Neutrophil (primary cell): ENCODE measurements around the gene SHFL.

Experiments
- H3K27ac ChIP-seq: fragments of 200-600 bp; sonication (generic); 2 replicates; pipeline ENCODE4 v1.5.1; 2016; ENCODE audit warnings: mild to moderate bottlenecking, moderate library complexity
- H3K27me3 ChIP-seq: fragments of 200-600 bp; sonication (generic); 2 replicates; pipeline ENCODE4 v1.6.0; 2016; ENCODE audit warnings: mild to moderate bottlenecking
- H3K36me3 ChIP-seq: fragments of 200-600 bp; sonication (generic); 2 replicates; pipeline ENCODE4 v1.5.1; 2017
- H3K4me1 ChIP-seq, 2 experiments: fragments of 200-600 bp in 1 of 2; sonication (generic) in 1 of 2; 1 replicate in 1 of 2; 2 replicates in 1 of 2; pipeline versions ENCODE4 v1.5.1 to v1.6.1; 2013 to 2016; ENCODE audit warnings: low read depth in 1 of 2, low read length in 1 of 2, mild to moderate bottlenecking in 1 of 2, moderate library complexity in 1 of 2; ENCODE audit not compliant: control insufficient read depth in 1 of 2, insufficient read depth in 1 of 2
- H3K4me3 ChIP-seq, 2 experiments: fragments of 200-600 bp in 1 of 2; sonication (generic) in 1 of 2; 1 replicate in 1 of 2; 2 replicates in 1 of 2; pipeline ENCODE4 v1.5.1; 2013 to 2016; ENCODE audit warnings: low read depth in 1 of 2, low read length in 1 of 2, mild to moderate bottlenecking in 1 of 2, moderate library complexity in 1 of 2
- H3K9me3 ChIP-seq: fragments of 200-600 bp; sonication (generic); 2 replicates; pipeline ENCODE4 v1.5.1; 2016
- TF ChIP-seq, protein P1 (sequence below): fragments of 200-600 bp; sonication (generic); IDR thresholded peaks from 2 replicates; pipeline ENCODE4 v1.5.1; 2016; ENCODE audit warnings: antibody characterized with exemption

Gene SHFL

GRCh38 chr19:10078329-10078728 is 7.8 kb upstream of the SHFL start:
- H3K4me3 ChIP-seq: no peak overlapping the region
- no peaks in the 10 kb centered on the region for H3K4me1 ChIP-seq
- TF ChIP-seq, protein P1, sequence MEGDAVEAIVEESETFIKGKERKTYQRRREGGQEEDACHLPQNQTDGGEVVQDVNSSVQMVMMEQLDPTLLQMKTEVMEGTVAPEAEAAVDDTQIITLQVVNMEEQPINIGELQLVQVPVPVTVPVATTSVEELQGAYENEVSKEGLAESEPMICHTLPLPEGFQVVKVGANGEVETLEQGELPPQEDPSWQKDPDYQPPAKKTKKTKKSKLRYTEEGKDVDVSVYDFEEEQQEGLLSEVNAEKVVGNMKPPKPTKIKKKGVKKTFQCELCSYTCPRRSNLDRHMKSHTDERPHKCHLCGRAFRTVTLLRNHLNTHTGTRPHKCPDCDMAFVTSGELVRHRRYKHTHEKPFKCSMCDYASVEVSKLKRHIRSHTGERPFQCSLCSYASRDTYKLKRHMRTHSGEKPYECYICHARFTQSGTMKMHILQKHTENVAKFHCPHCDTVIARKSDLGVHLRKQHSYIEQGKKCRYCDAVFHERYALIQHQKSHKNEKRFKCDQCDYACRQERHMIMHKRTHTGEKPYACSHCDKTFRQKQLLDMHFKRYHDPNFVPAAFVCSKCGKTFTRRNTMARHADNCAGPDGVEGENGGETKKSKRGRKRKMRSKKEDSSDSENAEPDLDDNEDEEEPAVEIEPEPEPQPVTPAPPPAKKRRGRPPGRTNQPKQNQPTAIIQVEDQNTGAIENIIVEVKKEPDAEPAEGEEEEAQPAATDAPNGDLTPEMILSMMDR: no peak
- no peaks in the 10 kb centered on the region for H3K9me3 ChIP-seq
- H3K27ac ChIP-seq: no peak overlapping the region
- H3K36me3 ChIP-seq: no peaks in the 10 kb centered on the region
- peaks cover 7% of the 10 kb centered on the region for H3K27me3 ChIP-seq

DNA sequence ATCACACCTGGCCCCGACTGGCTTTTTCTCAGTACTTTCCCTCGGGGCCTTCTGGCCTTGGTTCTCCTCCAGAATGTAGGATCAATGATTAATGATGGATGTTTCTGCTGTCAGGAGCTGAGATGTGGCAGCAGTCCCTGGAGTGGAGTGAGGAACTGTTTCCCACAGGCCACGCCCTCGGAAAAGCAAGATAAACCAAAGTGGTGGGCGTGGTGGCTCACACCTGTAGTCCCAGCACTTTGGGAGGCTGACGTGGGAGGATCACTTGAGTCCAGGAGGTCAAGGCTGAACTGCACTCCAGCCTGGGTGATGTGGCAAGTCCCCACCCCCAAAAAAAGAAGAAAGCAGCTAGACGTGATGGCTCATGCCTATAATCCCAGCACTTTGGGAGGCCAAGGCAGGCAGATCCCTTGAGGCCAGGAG is 7.1 kb upstream of the SHFL start:
- Histone ChIP-seq H3K4me1 (no peaks in the 10 kb centered on the region), H3K27ac (no peak overlapping the region), H3K36me3 (no peaks in the 10 kb centered on the region), H3K9me3 (no peaks in the 10 kb centered on the region), H3K4me3 (no peak overlapping the region), H3K27me3 (peaks cover 11% of the 10 kb centered on the region)
- TF ChIP-seq, protein P1: no peak

- H3K4me1 ChIP-seq: peaks cover 16 to 18% of the 10 kb centered on the region in 2 experiments
- TF ChIP-seq, protein P1: no peak
- H3K9me3 ChIP-seq: no peaks in the 10 kb centered on the region
- H3K27ac ChIP-seq: no peak overlapping the region
- no peak overlapping the region for H3K4me3 ChIP-seq
- no peaks in the 10 kb centered on the region for H3K36me3 ChIP-seq
- peaks cover 11% of the 10 kb centered on the region for H3K27me3 ChIP-seq
Measured at GRCh38 chr19:10083911-10084310, 2.2 kb upstream of the SHFL start.

DNA sequence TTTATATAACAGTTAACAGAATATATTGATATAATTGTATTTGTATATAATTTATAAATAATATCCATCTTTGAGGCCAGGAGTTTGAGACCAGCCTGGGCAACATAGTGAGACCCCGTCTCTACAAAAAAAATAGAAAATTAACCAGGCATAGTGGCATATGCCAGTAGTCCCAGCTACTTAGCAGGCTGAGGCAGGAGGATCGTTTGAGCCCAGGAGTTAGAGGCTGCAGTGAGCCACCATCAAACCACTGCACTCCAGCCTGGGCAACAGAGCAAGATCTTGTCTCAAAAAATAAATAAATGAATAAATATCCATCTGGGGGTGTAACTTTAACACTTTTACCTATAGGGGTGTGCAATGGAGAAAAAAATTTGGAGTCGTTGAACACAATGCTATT is 1.3 kb upstream of the SHFL start:
- Histone ChIP-seq H3K4me3 (no peak overlapping the region), H3K9me3 (no peaks in the 10 kb centered on the region), H3K4me1 (peaks cover 16 to 18% of the 10 kb centered on the region in 2 experiments), H3K36me3 (peaks cover 8% of the 10 kb centered on the region), H3K27me3 (peaks cover 11% of the 10 kb centered on the region), H3K27ac (no peak overlapping the region)
- TF ChIP-seq, protein P1: no peak

GRCh38 chr19:10086591-10087192 is 575 bp downstream of the SHFL start:
- peak overlapping the region; percentile 68 for H3K27ac ChIP-seq

More at GRCh38 chr19:10086591-10087192, 575 bp downstream of the SHFL start:
- Histone ChIP-seq H3K27me3 (peaks cover 11% of the 10 kb centered on the region), H3K4me1 (peaks cover 16 to 18% of the 10 kb centered on the region in 2 experiments), H3K36me3 (peaks cover 25% of the 10 kb centered on the region), H3K4me3 (peak overlapping the region; percentile 94 to 95), H3K9me3 (no peaks in the 10 kb centered on the region)
- TF ChIP-seq, protein P1: no peak
